HG03442 (cell line): ENCODE results near the gene TOMT.

Experiments
- ATAC-seq: cut with Tn5 transposase; IDR thresholded peaks from one replicate; pipeline ENCODE4 v1.9.1; 2021; ENCODE audit warnings: mild to moderate bottlenecking, moderate library complexity; ENCODE audit not compliant: unreplicated experiment

TOMT gene

GRCh38 chr11:72157131-72157530 is 51.4 kb downstream of the TOMT start:
- no peak for ATAC-seq
